ENCODE results near the gene IQCF5.
"Not testable (repeated sequence)": the region's sequence is repeated elsewhere in the genome, so short reads cannot be mapped to it uniquely, and the experiment has no call there.

DNA sequence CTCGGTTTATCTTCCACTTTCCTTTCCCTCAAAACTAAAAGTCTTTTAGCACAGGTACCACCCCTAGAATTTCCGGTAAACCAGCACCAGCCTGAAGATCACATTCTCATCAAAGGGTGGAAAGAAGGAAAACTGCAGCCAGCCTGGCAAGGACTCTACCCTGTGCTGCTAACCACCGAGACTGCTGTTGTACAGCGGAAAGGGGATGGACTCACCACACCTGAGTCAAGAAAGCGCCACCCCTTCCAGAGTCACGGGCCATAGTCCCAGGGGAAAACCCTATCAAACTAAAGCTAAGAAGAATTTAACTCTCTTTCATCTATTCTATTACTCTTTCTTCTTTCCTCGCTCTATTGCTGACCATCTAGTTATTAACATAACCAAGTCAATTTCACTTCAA is 24.6 kb upstream of the IQCF5 start:
- TF ChIP-seq POLR2A, CEBPB (IDR thresholded peaks at IDR 0.05; ENCODE audit: low read depth, low read length): not testable (repeated sequence)
